ENCODE results near the gene CFAP97D2.
A peak's percentile ranks its signal among the peaks of the same experiment; 100 is the strongest.
"Not testable (repeated sequence)": the region's sequence is repeated elsewhere in the genome, so short reads cannot be mapped to it uniquely, and the experiment has no call there.

CFAP97D2 gene

GRCh38 chr13:114158869-114159666 lies 20.0 kb upstream of the CFAP97D2 start:
- not testable (repeated sequence) for DNase-seq, ATAC-seq

- DNase-seq = no peak
- no peak for ATAC-seq
Measured at GRCh38 chr13:114161028-114161556, 18.0 kb upstream of the CFAP97D2 start.

GRCh38 chr13:114161644-114162532 lies 17.2 kb upstream of the CFAP97D2 start:
- DNase-seq = no peak
- ATAC-seq = no peak

DNA sequence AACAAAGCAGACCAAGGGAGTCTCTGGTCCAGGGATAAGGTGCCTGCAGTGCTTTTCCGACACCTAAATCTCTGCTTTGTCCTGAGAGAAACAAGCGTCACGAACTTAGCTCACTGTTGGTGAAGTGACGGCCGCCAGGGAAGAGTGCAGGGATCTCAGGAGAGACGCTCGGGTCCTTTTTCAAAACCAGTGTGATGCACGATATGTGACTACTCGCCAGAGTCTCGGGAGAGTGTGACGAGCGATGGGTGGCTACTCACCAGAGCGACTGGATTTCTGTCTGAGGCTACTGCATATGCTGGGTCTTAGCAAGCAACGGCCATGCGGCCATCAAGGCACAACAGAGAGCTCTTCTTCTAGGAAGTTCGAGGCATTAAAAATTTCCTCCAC lies 16.5 kb upstream of the CFAP97D2 start:
- ATAC-seq = no peak
- no peak for DNase-seq

DNA sequence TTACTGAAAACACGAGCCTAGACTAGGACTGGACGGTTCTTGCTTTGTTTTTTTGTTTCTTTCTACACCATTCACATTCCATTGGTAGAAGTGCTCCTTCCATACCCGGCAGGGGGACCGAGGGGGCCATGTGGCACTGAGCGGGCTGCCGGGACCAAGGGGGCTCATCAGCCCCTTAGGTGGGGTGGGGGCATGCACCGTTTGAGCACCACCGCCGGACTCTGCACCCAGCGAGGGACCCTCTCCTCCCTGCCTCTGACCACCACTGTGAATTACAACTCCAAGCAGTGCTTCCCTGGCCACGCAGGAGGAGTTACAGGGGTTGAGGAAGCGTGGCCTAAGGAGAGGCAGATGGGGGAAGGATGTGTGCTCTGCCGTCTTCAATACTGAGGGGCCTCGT lies 15.0 kb upstream of the CFAP97D2 start:
- no peak for DNase-seq
- ATAC-seq = no peak

DNA sequence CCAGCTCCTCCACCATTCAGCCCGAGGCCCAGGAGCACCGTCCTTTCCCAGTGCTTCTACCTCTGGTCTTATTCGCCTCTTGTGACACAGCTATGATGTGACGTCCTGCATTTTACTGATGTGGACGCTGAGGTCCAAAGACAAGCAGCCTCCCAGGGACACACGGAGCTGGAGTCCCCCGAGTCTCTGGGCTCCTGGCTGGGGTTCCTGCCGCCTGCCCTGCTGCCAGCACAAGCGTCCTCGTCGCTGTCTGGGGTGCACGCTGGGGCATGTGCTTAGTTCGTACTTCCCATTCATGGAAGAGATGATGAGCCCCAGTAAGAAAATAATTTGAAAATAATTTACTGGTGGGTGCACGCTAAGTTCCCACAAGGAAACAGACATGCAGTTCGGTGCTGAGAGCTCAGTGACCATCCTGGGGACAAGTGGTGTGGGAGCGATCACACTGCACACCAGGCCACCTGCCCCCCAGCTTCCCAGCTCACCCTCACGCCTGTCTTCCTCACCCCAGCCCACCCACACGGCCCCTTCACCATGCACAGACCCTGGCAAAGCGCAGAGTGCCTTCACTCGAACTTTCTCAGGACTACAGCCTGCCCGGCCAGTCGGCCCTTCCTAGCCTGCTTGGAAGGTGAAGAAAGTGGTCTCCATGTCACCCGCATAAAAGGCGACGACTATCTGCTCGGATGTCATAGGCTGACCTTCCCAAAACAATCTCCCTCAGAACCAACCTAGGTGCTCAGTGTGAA lies 14.2 kb upstream of the CFAP97D2 start:
- DNase-seq (no peak), ATAC-seq (no peak)

GRCh38 chr13:114166381-114167131 lies 12.5 kb upstream of the CFAP97D2 start:
- ATAC-seq = peak; percentile 59
- DNase-seq = no peak

- DNase-seq (no peak), ATAC-seq (peak; percentile 36)
Measured at GRCh38 chr13:114167426-114167825, 11.6 kb upstream of the CFAP97D2 start.

- no peak for ATAC-seq
Measured at GRCh38 chr13:114167885-114168284, 11.2 kb upstream of the CFAP97D2 start.

GRCh38 chr13:114173272-114173671 lies 5.8 kb upstream of the CFAP97D2 start:
- DNase-seq (no peak), ATAC-seq (no peak)

More at GRCh38 chr13:114167885-114168284, 11.2 kb upstream of the CFAP97D2 start:
- no peak for DNase-seq

DNA sequence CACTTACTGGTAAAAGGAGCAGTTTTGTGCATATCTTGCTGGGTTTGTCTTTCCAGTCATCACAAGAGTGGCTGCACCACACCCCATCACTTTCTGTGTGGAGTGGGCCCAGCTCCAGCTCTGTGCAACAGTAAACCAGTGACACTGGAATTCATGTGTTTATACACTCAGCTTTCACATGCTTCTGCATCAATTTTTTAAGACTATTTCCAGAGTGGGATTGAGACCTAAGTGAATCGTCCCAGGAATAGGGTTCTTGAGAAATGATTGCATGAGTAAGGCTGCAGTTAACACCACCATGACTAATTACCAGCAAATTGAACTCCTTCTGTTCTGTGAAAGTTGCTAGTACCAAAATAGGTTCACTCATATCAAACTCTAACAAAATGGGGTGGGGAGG lies 5.3 kb upstream of the CFAP97D2 start:
- ATAC-seq = no peak
- no peak for DNase-seq

GRCh38 chr13:114174529-114174961 lies 4.5 kb upstream of the CFAP97D2 start:
- no peak for DNase-seq
- ATAC-seq = no peak

DNA sequence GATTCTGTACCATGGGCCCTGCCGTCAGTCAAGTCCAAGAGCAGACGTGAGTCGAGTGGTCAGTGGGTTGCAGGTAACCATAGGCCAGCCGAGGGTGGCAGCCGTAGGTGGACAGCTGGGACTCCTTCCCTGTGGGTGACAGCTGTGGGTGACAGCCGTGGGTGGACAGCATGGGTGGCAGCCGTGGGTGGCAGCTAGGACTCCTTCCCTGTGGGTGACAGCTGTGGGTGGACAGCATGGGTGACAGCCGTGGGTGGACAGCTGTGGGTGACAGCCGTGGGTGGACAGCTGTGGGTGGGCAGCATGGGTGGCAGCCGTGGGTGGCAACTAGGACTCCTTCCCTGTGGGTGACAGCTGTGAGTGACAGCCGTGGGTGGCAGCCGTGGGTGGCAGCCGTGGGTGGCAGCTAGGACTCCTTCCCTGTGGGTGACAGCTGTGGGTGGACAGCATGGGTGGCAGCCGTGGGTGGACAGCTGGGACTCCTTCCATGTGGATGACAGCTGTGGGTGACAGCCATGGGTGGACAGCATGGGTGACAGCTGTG lies 2.6 kb upstream of the CFAP97D2 start:
- ATAC-seq, DNase-seq: not testable (repeated sequence)

DNA sequence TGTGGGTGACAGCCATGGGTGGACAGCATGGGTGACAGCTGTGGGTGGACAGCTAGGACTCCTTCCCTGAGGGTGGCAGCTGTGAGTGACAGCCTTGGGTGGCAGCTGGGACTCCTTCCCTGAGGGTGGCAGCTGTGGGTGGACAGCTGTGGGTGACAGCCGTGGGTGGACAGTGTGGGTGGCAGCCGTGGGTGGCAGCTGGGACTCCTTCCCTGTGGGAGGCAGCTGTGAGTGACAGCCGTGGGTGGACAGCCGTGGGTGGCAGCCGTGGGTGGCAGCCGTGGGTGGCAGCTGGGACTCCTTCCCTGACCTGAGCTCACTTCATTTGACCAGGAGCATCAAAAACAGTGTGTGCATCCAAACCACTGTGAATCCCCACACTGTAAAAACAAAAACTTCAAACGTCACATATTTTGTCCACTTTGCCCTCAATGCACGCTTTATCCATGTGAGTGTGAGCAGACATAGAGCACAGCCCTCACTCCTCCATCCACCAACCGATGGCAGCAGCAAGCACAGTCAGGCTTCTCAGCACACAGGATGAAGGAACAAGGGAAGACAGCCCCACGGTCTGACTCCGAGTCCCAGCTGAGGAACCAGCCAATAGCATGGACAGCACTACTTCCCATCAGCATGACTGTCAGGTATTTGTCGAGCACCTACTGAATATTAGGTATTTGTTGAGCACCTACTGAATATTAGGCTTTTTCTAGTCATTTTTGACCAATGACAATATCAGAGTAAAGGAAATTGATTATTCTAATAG lies 1.6 kb upstream of the CFAP97D2 start:
- ATAC-seq = no peak

GRCh38 chr13:114185182-114185971 lies 6.3 kb downstream of the CFAP97D2 start:
- ATAC-seq (no peak), DNase-seq (no peak)

More for the DNA sequence above, 1.6 kb upstream of the CFAP97D2 start:
- DNase-seq = no peak

DNA sequence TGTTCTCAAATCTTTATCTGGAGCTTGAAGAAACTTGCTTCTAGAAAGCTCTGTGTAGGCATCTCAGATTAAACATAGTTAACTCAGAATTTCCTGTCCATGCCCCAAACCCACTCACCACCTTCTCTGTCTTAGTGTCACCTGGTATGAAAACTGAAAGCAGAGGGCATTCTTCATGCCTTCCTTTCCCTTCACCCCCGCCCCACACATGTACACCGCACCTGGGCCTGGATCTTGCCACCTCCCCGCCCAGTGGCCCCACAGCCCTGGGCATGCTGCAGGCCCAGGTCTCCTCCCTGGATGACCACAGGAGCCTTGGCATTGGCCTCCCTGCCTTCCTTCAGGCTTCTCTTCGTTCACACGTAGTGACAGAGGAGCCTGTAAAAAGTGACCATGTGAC lies 15.8 kb downstream of the CFAP97D2 start:
- DNase-seq (no peak), ATAC-seq (peak; percentile 75)

GRCh38 chr13:114196629-114197028 lies 17.6 kb downstream of the CFAP97D2 start:
- ATAC-seq (no peak), DNase-seq (no peak)

DNA sequence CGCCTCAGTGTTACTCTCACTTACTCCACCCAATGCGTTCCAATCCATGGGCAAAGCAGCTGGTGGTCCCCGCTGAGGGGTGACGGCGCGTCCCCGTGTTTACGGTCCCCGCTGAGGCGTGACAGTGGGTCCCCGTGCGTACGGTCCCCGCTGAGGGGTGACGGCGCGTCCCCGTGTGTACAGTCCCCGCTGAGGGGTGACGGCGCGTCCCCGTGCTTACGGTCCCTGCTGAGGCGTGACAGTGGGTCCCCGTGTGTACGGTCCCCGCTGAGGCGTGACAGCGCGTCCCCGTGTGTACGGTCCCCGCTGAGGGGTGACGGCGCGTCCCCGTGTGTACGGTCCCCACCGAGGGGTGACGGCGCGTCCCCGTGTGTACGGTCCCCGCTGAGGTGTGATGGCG lies 19.5 kb downstream of the CFAP97D2 start:
- DNase-seq = no peak
- no peak for ATAC-seq

- not testable (repeated sequence) for ATAC-seq, DNase-seq
Measured at GRCh38 chr13:114199526-114199925, 20.5 kb downstream of the CFAP97D2 start.
